GM23338 (cell line): ENCODE data around the gene TJP2. TPM values are rescaled to one million over a fixed set of nuclear protein-coding genes. Genes with fewer than 3 reads are reported as not detected.

Experiments
- ATAC-seq: fragments of 200-7000 bp; cut with Tn5 transposase; 3 replicates; pipeline ENCODE4 v1.9.1; 2020
- DNase-seq: peaks from one replicate; pipeline ENCODE4 v3.0.0-alpha.2; 2015; ENCODE audit warnings: low spot score
- H2AFZ ChIP-seq: fragments of 200-600 bp; sonication (generic); 2 replicates; pipeline ENCODE4 v1.8.0; 2016; ENCODE audit warnings: antibody characterized with exemption, mild to moderate bottlenecking, moderate library complexity
- H3F3A ChIP-seq: fragments of 200-600 bp; sonication (generic); replicated peaks from 2 replicates; pipeline ENCODE4 v1.8.0; 2017; ENCODE audit warnings: antibody characterized with exemption, mixed run types, low read depth
- H3K27ac ChIP-seq: fragments of 200-600 bp; sonication (generic); 2 replicates; pipeline ENCODE4 v1.6.1; 2016; ENCODE audit warnings: low read depth
- H3K27me3 ChIP-seq: fragments of 200-600 bp; sonication (generic); 2 replicates; pipeline ENCODE4 v1.8.0; 2016; ENCODE audit warnings: mild to moderate bottlenecking, mixed run types, moderate library complexity; ENCODE audit not compliant: insufficient read depth
- H3K36me3 ChIP-seq: fragments of 200-600 bp; sonication (generic); 2 replicates; pipeline ENCODE4 v1.8.0; 2016; ENCODE audit warnings: mild to moderate bottlenecking; ENCODE audit not compliant: insufficient read depth
- H3K4me1 ChIP-seq: fragments of 200-600 bp; sonication (generic); 2 replicates; pipeline ENCODE4 v1.8.0; 2016; ENCODE audit warnings: mild to moderate bottlenecking, moderate library complexity; ENCODE audit not compliant: insufficient read depth
- H3K4me2 ChIP-seq: fragments of 200-600 bp; sonication (generic); 2 replicates; pipeline ENCODE4 v1.7.1; 2017; ENCODE audit warnings: mixed run types
- H3K4me3 ChIP-seq: fragments of 200-600 bp; sonication (generic); 2 replicates; pipeline ENCODE4 v1.6.1; 2016; ENCODE audit warnings: mixed run types
- H3K79me2 ChIP-seq: fragments of 200-600 bp; sonication (generic); replicated peaks from 2 replicates; pipeline ENCODE4 v1.8.0; 2017; ENCODE audit warnings: mild to moderate bottlenecking; ENCODE audit not compliant: insufficient read depth
- H3K9me2 ChIP-seq: fragments of 200-600 bp; sonication (generic); 2 replicates; pipeline ENCODE4 v1.8.0; 2017; ENCODE audit not compliant: insufficient read depth
- H4K20me1 ChIP-seq: fragments of 200-600 bp; sonication (generic); replicated peaks from 2 replicates; pipeline ENCODE4 v1.8.0; 2017; ENCODE audit warnings: mild to moderate bottlenecking; ENCODE audit not compliant: insufficient read depth
- H3K27ac Mint-ChIP-seq: 2 replicates; pipeline ENCODE4 v1.8.0; 2020; ENCODE audit warnings: inconsistent platforms, mild to moderate bottlenecking, moderate library complexity, mixed read lengths
- H3K27me3 Mint-ChIP-seq: 3 replicates; pipeline ENCODE4 v1.8.0; 2022; ENCODE audit warnings: low read depth, mild to moderate bottlenecking, moderate library complexity, mixed read lengths, inconsistent platforms; ENCODE audit not compliant: insufficient read depth, poor library complexity
- H3K36me3 Mint-ChIP-seq: 3 replicates; pipeline ENCODE4 v1.8.0; 2021; ENCODE audit warnings: low read depth, mild to moderate bottlenecking, inconsistent platforms, moderate library complexity, mixed read lengths
- H3K4me1 Mint-ChIP-seq: 3 replicates; pipeline ENCODE4 v1.8.0; 2020; ENCODE audit warnings: mild to moderate bottlenecking, inconsistent platforms, mixed read lengths
- H3K4me3 Mint-ChIP-seq: 3 replicates; pipeline ENCODE4 v1.8.0; 2021; ENCODE audit warnings: moderate library complexity, mild to moderate bottlenecking, inconsistent platforms, mixed read lengths
- H3K9me3 Mint-ChIP-seq: 3 replicates; pipeline ENCODE4 v1.8.0; 2020; ENCODE audit warnings: moderate library complexity, mild to moderate bottlenecking, inconsistent platforms, mixed read lengths
- CREB1 ChIP-seq: fragments of 250-450 bp; sonication (Bioruptor Pico); IDR thresholded peaks from 2 replicates; pipeline ENCODE4 v1.5.0; 2020; ENCODE audit warnings: low read depth, mild to moderate bottlenecking, moderate library complexity
- ETS1 ChIP-seq: IDR thresholded peaks from 2 replicates; pipeline ENCODE4 v1.6.1; 2016; ENCODE audit warnings: antibody characterized with exemption
- EZH2 ChIP-seq: fragments of 200-600 bp; sonication (generic); IDR thresholded peaks from one replicate; pipeline ENCODE4 v1.8.0; 2017; ENCODE audit warnings: antibody characterized with exemption, mild to moderate bottlenecking, low read depth; ENCODE audit not compliant: unreplicated experiment
- EZH2phosphoT487 ChIP-seq: fragments of 200-600 bp; sonication (generic); IDR thresholded peaks from one replicate; pipeline ENCODE4 v1.8.1; 2018; ENCODE audit warnings: antibody characterized with exemption; ENCODE audit not compliant: unreplicated experiment
- JUNB ChIP-seq: IDR thresholded peaks from one replicate; pipeline ENCODE4 v1.6.1; 2016; ENCODE audit warnings: antibody characterized with exemption; ENCODE audit not compliant: unreplicated experiment
- NANOG ChIP-seq: IDR thresholded peaks from 2 replicates; pipeline ENCODE4 v1.6.1; 2016; ENCODE audit warnings: antibody characterized with exemption, borderline replicate concordance
- POLR2AphosphoS5 ChIP-seq: IDR thresholded peaks from 2 replicates; pipeline ENCODE4 v1.6.1; 2016; ENCODE audit warnings: antibody characterized with exemption, low read depth
- STAT1 ChIP-seq: IDR thresholded peaks from one replicate; pipeline ENCODE4 v1.6.1; 2016; ENCODE audit warnings: antibody characterized with exemption; ENCODE audit not compliant: unreplicated experiment
- ZNF114 ChIP-seq: fragments of 250-450 bp; sonication (Bioruptor Pico); IDR thresholded peaks from 2 replicates; pipeline ENCODE4 v1.5.0; 2020; ENCODE audit warnings: mild to moderate bottlenecking, moderate library complexity
- ZNF331 ChIP-seq: fragments of 250-450 bp; sonication (Bioruptor Pico); IDR thresholded peaks from 2 replicates; pipeline ENCODE4 v1.5.0; 2020; ENCODE audit warnings: low read depth, mild to moderate bottlenecking, moderate library complexity
- ZNF462 ChIP-seq: fragments of 250-450 bp; sonication (Bioruptor Pico); IDR thresholded peaks from 2 replicates; pipeline ENCODE4 v1.5.0; 2020; ENCODE audit warnings: mild to moderate bottlenecking, moderate library complexity
- polyA plus RNA-seq: library from polyadenylated mRNA; unstranded; fragments of >200 nt; fragmentation: Nextera tagmentation; extraction: Ambion mirVana; gene quantifications from 2 replicates; pipeline ENCODE4 v1.2.1, GENCODE V29; 2016
- total RNA-seq: library from RNA; depleted of rRNA; stranded (reverse); fragments of >200 nt; shearing (Covaris generic); gene quantifications from 2 replicates; pipeline ENCODE4 v1.2.3, GENCODE V29; 2014
- TF ChIP-seq, protein P1 (sequence below): IDR thresholded peaks from one replicate; pipeline ENCODE4 v1.6.1; 2018; ENCODE audit warnings: antibody characterized with exemption; ENCODE audit not compliant: unreplicated experiment
- TF ChIP-seq, protein P2 (sequence below), 2 experiments: fragments of 200-600 bp in 1 of 2; sonication (generic) in 1 of 2; conservative IDR thresholded peaks; 2 replicates each; pipeline versions ENCODE4 v1.5.1 to v1.6.1; 2016 to 2017; ENCODE audit warnings: antibody characterized with exemption in 2 of 2, low read depth in 2 of 2, mild to moderate bottlenecking in 2 of 2, moderate library complexity in 1 of 2

The TJP2 gene
- total and polyA plus RNA-seq, 2 experiments from 2014 or later: 37.6 to 234 TPM

DNA sequence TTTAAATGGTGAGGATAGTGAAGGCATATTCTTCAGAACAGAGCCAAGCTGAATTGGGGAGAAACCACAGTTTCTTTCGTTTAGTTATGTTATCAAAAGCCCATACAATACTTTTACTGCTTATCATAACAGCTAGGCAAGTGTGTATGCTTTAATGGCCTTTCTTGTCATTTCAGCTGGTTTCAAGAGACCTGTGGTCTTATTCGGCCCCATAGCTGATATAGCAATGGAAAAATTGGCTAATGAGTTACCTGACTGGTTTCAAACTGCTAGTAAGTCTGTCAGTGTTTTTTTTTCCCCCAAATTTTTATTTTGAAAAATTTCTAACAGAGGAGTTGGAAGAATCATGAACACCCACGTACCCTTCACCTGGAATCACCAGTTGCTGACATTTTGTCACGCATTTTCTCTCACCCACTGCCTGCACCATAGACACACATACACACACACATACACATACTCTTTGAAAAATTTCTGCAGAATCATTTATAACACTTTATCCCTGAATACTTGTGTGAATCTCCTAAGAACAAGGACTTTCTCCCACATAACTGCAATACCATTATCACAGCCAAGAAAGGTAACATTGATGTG lies 63.7 kb downstream of the TJP2 start:
- Histone ChIP-seq H3K4me3 (no peak overlapping the region), H3K9me2 (no peaks in the 10 kb centered on the region), H3K27me3 (no peaks in the 10 kb centered on the region), H3K27ac (no peak overlapping the region), H2AFZ (no peak overlapping the region), H3K79me2 (no peaks in the 10 kb centered on the region), H3F3A (no peaks in the 10 kb centered on the region), H3K4me2 (no peak overlapping the region), H4K20me1 (no peaks in the 10 kb centered on the region), H3K4me1 (peaks cover 10% of the 10 kb centered on the region), H3K36me3 (peaks cover 26% of the 10 kb centered on the region; the same call in 1 of the 2 replicates)
- no peak for DNase-seq
- no peak overlapping the region for H3K4me3 Mint-ChIP-seq
- H3K9me3 Mint-ChIP-seq: no peaks in the 10 kb centered on the region
- peaks cover 60% of the 10 kb centered on the region for H3K36me3 Mint-ChIP-seq
- H3K27ac Mint-ChIP-seq: no peak overlapping the region; the same call in 1 of the 2 replicates
- H3K4me1 Mint-ChIP-seq: peaks cover 7% of the 10 kb centered on the region
- ATAC-seq: no peak
- H3K27me3 Mint-ChIP-seq: no peaks in the 10 kb centered on the region
- no peak for TF ChIP-seq EZH2
- no peak for TF ChIP-seq ZNF462 (CRISPR knock-in tag)
- TF ChIP-seq, protein P1, sequence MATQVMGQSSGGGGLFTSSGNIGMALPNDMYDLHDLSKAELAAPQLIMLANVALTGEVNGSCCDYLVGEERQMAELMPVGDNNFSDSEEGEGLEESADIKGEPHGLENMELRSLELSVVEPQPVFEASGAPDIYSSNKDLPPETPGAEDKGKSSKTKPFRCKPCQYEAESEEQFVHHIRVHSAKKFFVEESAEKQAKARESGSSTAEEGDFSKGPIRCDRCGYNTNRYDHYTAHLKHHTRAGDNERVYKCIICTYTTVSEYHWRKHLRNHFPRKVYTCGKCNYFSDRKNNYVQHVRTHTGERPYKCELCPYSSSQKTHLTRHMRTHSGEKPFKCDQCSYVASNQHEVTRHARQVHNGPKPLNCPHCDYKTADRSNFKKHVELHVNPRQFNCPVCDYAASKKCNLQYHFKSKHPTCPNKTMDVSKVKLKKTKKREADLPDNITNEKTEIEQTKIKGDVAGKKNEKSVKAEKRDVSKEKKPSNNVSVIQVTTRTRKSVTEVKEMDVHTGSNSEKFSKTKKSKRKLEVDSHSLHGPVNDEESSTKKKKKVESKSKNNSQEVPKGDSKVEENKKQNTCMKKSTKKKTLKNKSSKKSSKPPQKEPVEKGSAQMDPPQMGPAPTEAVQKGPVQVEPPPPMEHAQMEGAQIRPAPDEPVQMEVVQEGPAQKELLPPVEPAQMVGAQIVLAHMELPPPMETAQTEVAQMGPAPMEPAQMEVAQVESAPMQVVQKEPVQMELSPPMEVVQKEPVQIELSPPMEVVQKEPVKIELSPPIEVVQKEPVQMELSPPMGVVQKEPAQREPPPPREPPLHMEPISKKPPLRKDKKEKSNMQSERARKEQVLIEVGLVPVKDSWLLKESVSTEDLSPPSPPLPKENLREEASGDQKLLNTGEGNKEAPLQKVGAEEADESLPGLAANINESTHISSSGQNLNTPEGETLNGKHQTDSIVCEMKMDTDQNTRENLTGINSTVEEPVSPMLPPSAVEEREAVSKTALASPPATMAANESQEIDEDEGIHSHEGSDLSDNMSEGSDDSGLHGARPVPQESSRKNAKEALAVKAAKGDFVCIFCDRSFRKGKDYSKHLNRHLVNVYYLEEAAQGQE: no peak
- no peak for TF ChIP-seq CREB1
- TF ChIP-seq EZH2phosphoT487: no peak
- TF ChIP-seq ZNF114 (CRISPR knock-in tag): no peak
- TF ChIP-seq, protein P2, sequence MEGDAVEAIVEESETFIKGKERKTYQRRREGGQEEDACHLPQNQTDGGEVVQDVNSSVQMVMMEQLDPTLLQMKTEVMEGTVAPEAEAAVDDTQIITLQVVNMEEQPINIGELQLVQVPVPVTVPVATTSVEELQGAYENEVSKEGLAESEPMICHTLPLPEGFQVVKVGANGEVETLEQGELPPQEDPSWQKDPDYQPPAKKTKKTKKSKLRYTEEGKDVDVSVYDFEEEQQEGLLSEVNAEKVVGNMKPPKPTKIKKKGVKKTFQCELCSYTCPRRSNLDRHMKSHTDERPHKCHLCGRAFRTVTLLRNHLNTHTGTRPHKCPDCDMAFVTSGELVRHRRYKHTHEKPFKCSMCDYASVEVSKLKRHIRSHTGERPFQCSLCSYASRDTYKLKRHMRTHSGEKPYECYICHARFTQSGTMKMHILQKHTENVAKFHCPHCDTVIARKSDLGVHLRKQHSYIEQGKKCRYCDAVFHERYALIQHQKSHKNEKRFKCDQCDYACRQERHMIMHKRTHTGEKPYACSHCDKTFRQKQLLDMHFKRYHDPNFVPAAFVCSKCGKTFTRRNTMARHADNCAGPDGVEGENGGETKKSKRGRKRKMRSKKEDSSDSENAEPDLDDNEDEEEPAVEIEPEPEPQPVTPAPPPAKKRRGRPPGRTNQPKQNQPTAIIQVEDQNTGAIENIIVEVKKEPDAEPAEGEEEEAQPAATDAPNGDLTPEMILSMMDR (conservative IDR thresholded peaks at IDR 0.05; ENCODE audit: low read depth in 2 of 2): no peak
- TF ChIP-seq ZNF331 (CRISPR knock-in tag): no peak
- TF ChIP-seq ETS1: no peak
- no peak for TF ChIP-seq POLR2AphosphoS5
- TF ChIP-seq JUNB: no peak
- TF ChIP-seq NANOG: no peak
- no peak for TF ChIP-seq STAT1
